Calu3 (cell line): ENCODE data around the gene UVRAG. TPM values are rescaled to one million over a fixed set of nuclear protein-coding genes. Genes with fewer than 3 reads are reported as not detected.

Experiments used
- BruUV-seq: library from RNA; stranded (reverse); fragments of 400-500 nt; replicated peaks from 2 replicates; lab custom pipeline; 2021; lab: Mats Ljungman, UMichigan
- CTCF ChIA-PET: fragments of 300-600 bp; sonication (Branson Sonifier 250); formaldehyde crosslinking; loops from one replicate; lab custom pipeline; 2022; ENCODE audit warnings: antibody characterized with exemption; lab: Charles Lee
- DNase-seq: peaks from one replicate; pipeline ENCODE4 v3.0.0; 2022
- H3K27ac Mint-ChIP-seq: one replicate; pipeline ENCODE4 v1.8.0; 2022; ENCODE audit warnings: mixed read lengths; ENCODE audit not compliant: unreplicated experiment
- H3K27me3 Mint-ChIP-seq: one replicate; pipeline ENCODE4 v1.8.0; 2022; ENCODE audit warnings: mixed read lengths; ENCODE audit not compliant: unreplicated experiment
- H3K36me3 Mint-ChIP-seq: one replicate; pipeline ENCODE4 v1.8.0; 2022; ENCODE audit warnings: mild to moderate bottlenecking, moderate library complexity, mixed read lengths; ENCODE audit not compliant: insufficient read depth, unreplicated experiment
- H3K4me1 Mint-ChIP-seq: one replicate; pipeline ENCODE4 v1.8.0; 2022; ENCODE audit warnings: mild to moderate bottlenecking, low read depth, mixed read lengths; ENCODE audit not compliant: unreplicated experiment
- H3K4me3 Mint-ChIP-seq: one replicate; pipeline ENCODE4 v1.8.0; 2022; ENCODE audit warnings: mild to moderate bottlenecking, low read depth, moderate library complexity, mixed read lengths; ENCODE audit not compliant: unreplicated experiment
- H3K9me3 Mint-ChIP-seq: one replicate; pipeline ENCODE4 v1.8.0; 2022; ENCODE audit warnings: low read depth, mixed read lengths; ENCODE audit not compliant: unreplicated experiment
- CTCF ChIP-seq: fragments of 200-600 bp; IDR thresholded peaks from one replicate; pipeline ENCODE4 v1.8.0; 2022; ENCODE audit warnings: antibody characterized with exemption; ENCODE audit not compliant: unreplicated experiment
- intact Hi-C: fragments of 100-400 bp; cut with micrococcal nuclease; formaldehyde crosslinking; loops from one replicate; pipeline ENCODE4 v1.10.0; 2022; ENCODE audit not compliant: unreplicated experiment
- total RNA-seq: library from RNA; stranded (reverse); gene quantifications from 2 replicates; pipeline ENCODE4 v1.2.3, GENCODE V29; 2022

Gene UVRAG
- total RNA-seq, 1 experiment from 2014 or later = 18.5 TPM

GRCh38 chr11:76085270-76085669 lies 270.3 kb downstream of the UVRAG start:
- no peaks in the 10 kb centered on the region for H3K27me3 Mint-ChIP-seq
- H3K36me3 Mint-ChIP-seq = no peaks in the 10 kb centered on the region
- BruUV-seq = no TSS peak
- no peak for DNase-seq
- H3K4me1 Mint-ChIP-seq = peaks cover 9% of the 10 kb centered on the region
- H3K4me3 Mint-ChIP-seq = no peak overlapping the region
- intact Hi-C loops = no loop called here
- no peaks in the 10 kb centered on the region for H3K9me3 Mint-ChIP-seq
- CTCF ChIA-PET = no interaction called here
- no peak for TF ChIP-seq CTCF
- H3K27ac Mint-ChIP-seq = no peak overlapping the region

GRCh38 chr11:76086743-76087635 lies 272.0 kb downstream of the UVRAG start:
- BruUV-seq = no TSS peak
- no peak for TF ChIP-seq CTCF
- intact Hi-C loops = no loop called here
- Mint-ChIP-seq H3K27ac (no peak overlapping the region), H3K4me3 (no peak overlapping the region), H3K27me3 (no peaks in the 10 kb centered on the region), H3K9me3 (no peaks in the 10 kb centered on the region), H3K4me1 (peaks cover 9% of the 10 kb centered on the region), H3K36me3 (no peaks in the 10 kb centered on the region)
- DNase-seq = no peak
- CTCF ChIA-PET = no interaction called here

DNA sequence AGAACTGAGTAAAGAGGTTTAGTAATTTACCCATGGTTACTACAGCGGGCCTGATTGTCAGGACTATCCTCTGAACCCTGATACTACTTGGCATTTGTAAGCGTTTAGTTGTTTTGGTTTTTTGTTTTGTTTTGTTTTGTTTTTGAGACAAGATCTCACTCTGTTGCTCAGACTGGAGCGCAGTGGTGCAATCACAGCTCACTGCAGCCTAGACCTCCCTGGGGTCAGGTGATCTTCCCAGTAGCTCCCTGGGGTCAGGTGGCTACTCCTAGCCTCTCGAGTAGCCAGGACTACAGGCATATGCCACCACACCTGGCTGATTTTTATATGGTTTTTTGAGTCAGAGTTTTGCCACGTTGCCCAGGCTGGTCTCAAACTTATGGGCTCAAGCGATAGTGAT lies 272.7 kb downstream of the UVRAG start:
- Mint-ChIP-seq H3K36me3 (no peaks in the 10 kb centered on the region), H3K27me3 (no peaks in the 10 kb centered on the region), H3K4me1 (peaks cover 9% of the 10 kb centered on the region), H3K4me3 (no peak overlapping the region), H3K9me3 (no peaks in the 10 kb centered on the region), H3K27ac (no peak overlapping the region)
- BruUV-seq = no TSS peak
- TF ChIP-seq CTCF = no peak
- CTCF ChIA-PET = no interaction called here
- intact Hi-C loops = no loop called here
- DNase-seq = no peak

DNA sequence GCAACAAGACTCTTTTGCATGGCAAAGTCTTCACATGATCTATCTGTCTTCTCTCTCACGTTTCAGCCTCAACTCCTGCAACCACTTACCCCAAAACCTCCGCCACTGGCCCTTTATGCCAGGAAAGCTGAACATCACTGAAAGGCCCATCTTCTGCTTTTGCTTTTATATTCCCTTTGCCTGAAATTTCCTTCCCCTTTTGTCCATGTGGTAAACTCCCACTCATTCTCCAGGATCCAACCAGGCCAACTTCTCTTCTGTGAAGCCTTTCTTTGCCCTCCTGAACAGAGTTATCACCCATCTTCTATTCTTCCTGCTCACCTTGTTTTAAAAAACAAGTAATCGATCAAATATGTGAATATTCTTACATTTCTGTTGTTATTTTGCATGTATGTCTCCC lies 273.5 kb downstream of the UVRAG start:
- CTCF ChIA-PET = no interaction called here
- no peak for DNase-seq
- Mint-ChIP-seq H3K4me3 (no peak overlapping the region), H3K4me1 (peaks cover 4% of the 10 kb centered on the region), H3K27me3 (no peaks in the 10 kb centered on the region), H3K9me3 (no peaks in the 10 kb centered on the region), H3K36me3 (no peaks in the 10 kb centered on the region), H3K27ac (no peak overlapping the region)
- BruUV-seq = no TSS peak
- intact Hi-C loops = no loop called here
- no peak for TF ChIP-seq CTCF
